Ishikawa (cell line): ENCODE data around the gene SDK1.

Source experiments
- CEBPB ChIP-seq: IDR thresholded peaks from 2 replicates; pipeline ENCODE4 v1.6.1; 2012
- EP300 ChIP-seq: IDR thresholded peaks from 2 replicates; pipeline ENCODE4 v1.6.1; 2012; ENCODE audit warnings: borderline replicate concordance
- NFIC ChIP-seq: IDR thresholded peaks from 2 replicates; pipeline ENCODE4 v1.6.1; 2012
- REST ChIP-seq: IDR thresholded peaks from 2 replicates; pipeline ENCODE4 v1.6.1; 2012; ENCODE audit warnings: low read depth, mild to moderate bottlenecking
- TAF1 ChIP-seq: IDR thresholded peaks from 2 replicates; pipeline ENCODE4 v1.6.1; 2012; ENCODE audit warnings: low read depth, mild to moderate bottlenecking
- TCF12 ChIP-seq: IDR thresholded peaks from 2 replicates; pipeline ENCODE4 v1.6.1; 2012; ENCODE audit warnings: low read depth
- TEAD4 ChIP-seq: IDR thresholded peaks from 2 replicates; pipeline ENCODE4 v1.6.1; 2012
- USF1 ChIP-seq: IDR thresholded peaks from 2 replicates; pipeline ENCODE4 v1.6.1; 2012
- YY1 ChIP-seq: IDR thresholded peaks from 2 replicates; pipeline ENCODE4 v1.6.1; 2012; ENCODE audit warnings: low read depth
- TF ChIP-seq, protein P1 (sequence below): IDR thresholded peaks from 2 replicates; pipeline ENCODE4 v1.6.1; 2012

DNA sequence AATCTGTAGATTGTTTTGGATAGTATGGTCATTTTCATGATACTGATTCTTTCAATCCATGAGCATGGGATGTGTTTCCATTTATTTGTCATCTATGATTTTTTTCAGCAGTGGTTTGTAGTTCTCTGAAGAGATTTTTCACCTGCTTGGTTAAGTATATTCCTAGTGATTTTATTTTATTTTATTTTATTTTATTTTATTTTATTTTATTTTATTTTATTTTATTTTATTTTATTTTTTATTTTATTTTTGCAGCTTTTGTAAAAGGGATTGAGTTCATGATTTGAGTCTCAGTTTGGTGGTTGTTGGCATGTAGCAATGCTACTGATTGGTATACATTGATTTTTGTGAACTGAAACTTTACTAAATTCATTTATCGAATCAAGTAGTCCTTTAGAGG, 404.2 kb downstream of the SDK1 start:
- TF ChIP-seq, protein P1, sequence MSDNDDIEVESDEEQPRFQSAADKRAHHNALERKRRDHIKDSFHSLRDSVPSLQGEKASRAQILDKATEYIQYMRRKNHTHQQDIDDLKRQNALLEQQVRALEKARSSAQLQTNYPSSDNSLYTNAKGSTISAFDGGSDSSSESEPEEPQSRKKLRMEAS = no peak
- TF ChIP-seq REST (no peak), TCF12 (no peak), NFIC (no peak), YY1 (no peak), CEBPB (no peak), EP300 (no peak), TAF1 (no peak), USF1 (no peak), TEAD4 (no peak)
